Measurements from ENCODE around the gene LPAR6.

The LPAR6 gene

DNA sequence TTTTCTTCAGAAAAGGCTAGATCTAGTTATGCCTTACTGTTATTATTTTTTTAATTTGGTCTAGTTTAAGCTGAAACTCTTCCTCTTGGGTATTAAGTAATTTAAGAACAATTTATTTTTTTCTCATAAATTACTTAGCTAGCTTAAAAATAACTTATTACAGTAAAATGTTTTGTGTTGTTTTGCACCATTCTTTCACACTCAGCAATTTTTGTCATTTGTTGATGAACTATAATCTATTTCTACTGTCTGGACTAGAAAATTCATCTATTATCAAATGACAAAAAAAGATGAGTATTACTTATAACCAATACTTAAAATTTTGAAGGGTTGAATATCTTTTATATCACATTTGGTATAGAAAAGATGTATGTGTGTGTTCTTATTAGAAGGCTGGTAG is 1.6 kb upstream of the LPAR6 start:
- no peak for DNase-seq

- no peak for DNase-seq
Measured at GRCh38 chr13:48411841-48412531, 927 bp downstream of the LPAR6 start.

DNA sequence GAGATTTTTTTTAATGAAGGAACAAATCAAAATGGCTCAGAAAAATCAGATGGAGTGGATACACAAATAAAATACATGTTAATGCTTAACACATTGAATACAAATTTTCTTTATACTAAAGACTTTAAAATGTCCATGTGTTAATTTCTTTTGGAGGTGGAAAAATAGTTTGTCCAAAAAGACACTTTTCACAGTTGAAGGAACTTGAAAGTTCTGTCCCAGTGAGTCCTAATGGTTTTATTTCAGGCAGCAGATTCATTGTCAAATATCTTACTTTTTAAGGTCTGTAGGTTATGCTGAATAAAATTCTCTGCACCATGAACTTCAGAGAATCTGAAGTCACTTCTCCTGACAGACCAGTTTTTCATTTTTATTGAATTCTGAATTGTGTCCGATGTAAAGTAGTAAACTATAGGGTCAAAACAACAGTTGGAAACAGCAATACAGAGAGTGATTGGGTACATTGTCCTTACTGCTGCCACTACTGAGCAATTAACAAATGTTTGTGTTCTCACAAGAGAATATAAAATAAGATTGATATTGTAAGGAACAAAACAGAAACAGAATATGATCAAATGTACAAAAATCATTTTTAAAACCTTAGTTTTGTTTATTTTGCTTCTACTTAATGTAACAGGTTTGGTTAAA is 1.6 kb downstream of the LPAR6 start:
- DNase-seq = no peak

- DNase-seq = no peak
Measured at GRCh38 chr13:48410199-48410598, 2.7 kb downstream of the LPAR6 start.

- DNase-seq = no peak
Measured at GRCh38 chr13:48405875-48406274, 7.0 kb downstream of the LPAR6 start.

DNA sequence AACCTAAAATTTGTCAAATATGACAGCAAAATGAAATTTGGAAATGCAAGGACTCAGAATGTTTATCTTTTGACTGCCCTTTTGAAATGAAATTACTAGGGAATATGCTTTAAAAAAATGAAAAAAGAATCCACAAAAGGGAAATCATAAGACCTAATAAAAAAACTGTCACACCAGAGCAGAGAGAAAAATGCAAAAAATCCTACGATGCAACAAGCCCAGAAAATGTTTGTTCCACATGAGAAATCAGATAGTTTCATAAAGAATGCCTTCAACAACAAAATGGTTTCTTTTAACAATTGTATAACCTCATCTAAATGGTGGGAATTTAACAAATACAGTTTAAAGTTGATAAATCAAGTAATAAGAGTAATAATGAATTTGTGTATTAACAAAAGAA is 8.0 kb downstream of the LPAR6 start:
- no peak for DNase-seq

- DNase-seq = no peak
Measured at GRCh38 chr13:48403913-48404312, 9.0 kb downstream of the LPAR6 start.

GRCh38 chr13:48403151-48403631 is 9.7 kb downstream of the LPAR6 start:
- DNase-seq = no peak

DNA sequence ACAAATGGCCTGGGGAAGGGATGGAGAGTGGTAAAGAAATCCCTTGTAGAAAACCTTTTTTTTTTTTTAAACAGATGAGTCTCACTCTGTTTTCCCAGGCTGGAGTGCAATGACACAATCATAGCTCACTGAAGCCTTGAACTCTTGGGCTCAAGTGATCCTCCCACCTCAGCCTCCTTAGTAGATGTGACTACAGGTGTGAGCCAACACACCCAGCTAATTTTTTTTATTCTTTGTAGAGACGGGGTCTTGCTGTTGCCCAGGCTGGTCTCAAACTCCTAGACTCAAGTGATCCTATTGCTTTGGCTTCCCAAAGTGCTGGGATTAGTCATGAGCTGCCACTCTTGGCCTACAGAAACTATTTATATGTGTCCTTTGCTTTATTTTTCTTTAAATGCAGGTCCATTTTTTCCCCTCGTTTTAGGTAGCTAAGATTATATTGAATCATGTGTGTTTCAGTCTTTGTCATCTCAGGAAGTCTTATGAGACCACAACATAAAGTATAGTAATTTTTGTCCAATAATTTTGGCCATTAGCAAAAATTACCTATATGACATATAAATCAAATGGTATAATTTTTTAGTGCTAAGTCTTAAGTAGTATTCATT is 10.5 kb downstream of the LPAR6 start:
- DNase-seq = no peak

- DNase-seq = no peak
Measured at GRCh38 chr13:48401480-48401879, 11.4 kb downstream of the LPAR6 start.

DNA sequence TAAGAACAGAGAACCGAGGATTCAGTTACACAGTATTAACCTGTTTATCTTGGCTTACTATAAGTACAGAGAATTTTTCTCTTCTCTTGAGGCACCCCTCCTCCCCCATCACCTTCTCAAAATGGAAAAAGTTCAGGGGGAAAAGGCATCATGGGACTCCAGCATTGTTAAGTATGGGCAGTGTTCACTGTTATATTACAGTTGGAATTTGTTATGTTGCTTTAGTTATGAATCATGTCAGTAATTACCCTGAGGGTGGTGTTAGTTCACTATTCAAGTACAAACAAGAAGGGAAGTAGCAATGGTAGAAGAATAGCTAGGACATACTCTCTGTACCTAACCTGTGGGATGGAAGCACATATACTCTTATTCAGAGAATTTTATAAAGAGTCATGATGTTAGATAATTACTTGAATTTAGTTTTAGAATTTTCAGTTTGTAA is 12.0 kb downstream of the LPAR6 start:
- DNase-seq = no peak

DNA sequence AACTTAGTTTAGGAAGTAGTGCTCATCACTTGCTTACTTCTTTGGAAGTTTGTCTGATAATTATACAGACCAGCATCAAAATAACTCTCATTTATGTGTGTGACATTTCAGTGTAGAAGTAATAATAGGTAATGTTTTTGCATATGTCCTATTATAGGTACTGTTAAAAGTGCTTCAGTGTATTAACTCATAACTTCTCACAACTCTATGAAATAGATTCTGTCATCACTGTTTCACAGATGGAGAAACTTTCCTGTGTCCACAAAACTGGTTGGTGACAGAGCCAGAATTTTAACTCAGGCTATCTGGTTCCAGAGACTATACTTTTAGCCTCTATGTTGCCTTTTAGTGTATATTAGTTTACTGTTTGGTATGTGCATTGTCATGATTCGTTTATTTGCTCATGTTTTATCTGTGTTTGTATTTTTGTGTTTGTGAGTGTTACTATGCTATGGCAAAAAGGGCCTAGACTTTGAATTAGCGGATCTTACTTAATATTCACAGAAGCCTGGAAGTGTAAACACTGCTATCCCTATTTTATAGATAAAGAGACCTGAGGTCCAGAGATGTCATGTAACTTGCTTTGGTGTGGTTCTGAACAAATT is 12.7 kb downstream of the LPAR6 start:
- no peak for DNase-seq

- no peak for DNase-seq
Measured at GRCh38 chr13:48398450-48399095, 14.3 kb downstream of the LPAR6 start.

GRCh38 chr13:48397744-48398143 is 15.2 kb downstream of the LPAR6 start:
- DNase-seq = no peak

GRCh38 chr13:48393698-48394085 is 19.2 kb downstream of the LPAR6 start:
- no peak for DNase-seq

DNA sequence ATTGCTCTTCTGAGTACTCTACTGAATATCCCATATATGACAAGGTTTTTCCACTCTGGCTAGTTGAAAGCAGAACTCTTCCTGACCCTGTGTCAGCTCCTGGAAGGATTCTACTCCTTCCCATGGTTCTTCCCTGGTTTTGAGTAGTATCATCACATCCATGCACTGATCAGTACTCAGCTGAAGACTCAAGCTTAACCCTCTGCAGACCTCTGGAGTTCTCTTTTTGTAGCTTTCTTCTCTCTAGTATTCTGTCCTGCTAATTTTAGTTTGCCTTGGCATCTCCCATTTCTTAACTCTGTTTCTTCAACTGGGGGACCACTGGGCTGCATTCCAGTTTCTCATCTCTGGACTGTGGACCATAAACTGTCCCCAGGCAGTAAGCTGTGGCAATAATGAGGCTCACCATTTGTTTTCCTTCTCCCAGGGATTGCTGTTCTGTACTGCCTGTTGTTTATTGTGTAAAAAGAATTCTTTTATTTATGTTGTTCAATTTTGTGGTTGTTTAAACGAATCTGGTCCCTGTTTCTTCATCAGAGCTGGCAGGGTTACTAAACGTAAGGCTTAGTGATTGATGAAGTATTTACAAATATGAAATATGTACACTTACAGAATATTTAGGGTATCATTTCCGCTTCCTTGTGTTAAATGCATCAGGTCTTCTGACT is 19.7 kb downstream of the LPAR6 start:
- no peak for DNase-seq

GRCh38 chr13:48391257-48391656 is 21.7 kb downstream of the LPAR6 start:
- no peak for DNase-seq

DNA sequence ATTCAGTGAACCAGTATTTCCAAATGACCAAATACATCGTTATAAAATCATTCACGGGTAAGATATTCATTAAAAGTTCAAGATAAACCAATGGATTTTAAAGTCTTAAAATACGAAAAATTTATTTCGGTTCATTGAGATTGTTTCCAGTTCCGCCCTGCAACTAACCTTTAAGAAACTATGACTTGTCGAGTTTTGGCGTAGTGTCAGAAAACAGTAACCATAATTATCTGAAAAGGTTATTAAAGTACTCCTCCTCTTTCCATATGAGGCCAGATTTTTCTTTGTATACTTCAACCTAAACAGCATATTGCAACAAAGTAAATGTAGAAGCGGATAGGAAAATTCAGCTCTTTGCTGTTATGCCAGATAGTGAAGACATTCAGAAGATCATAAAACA is 26.1 kb downstream of the LPAR6 start:
- no peak for DNase-seq

DNA sequence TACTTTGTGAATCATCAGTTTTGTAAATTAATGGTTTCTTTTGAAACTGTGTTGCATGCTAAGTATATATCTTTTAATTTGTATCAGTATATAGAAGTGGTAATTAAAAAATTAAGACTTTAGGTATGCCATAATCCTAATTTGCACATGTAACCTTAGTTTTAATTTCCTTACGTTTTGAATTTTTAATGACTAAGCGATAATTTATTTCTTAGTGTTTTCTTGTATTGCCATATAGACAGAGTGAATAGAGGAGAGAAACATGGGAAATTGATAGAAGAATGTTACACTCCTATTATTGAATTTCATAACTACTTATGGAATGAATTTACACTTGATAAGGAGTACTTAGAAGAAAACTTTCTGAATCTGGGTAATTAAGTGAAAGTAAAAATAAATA is 29.5 kb downstream of the LPAR6 start:
- DNase-seq = no peak

- no peak for DNase-seq
Measured at GRCh38 chr13:48380581-48380980, 32.3 kb downstream of the LPAR6 start.

DNA sequence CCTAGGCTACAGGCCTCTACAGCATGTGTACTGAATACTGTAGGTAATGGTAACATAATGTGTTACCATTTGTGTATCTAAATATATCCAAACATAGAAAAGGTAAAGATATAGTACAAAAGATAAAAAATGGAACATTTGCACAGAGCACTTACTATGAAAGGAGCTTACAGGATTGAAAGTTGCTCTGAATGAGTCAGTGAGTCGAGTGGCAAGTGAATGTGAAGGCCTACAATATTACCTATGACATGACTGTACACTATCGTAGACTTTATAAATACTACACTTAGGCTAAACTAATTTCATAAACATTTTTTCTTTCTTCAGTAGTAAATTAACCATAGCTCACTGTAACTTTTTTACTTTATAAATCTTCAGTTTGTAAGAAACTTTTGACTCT is 35.1 kb downstream of the LPAR6 start:
- no peak for DNase-seq

GRCh38 chr13:48370815-48371214 is 42.1 kb downstream of the LPAR6 start:
- DNase-seq = no peak

DNA sequence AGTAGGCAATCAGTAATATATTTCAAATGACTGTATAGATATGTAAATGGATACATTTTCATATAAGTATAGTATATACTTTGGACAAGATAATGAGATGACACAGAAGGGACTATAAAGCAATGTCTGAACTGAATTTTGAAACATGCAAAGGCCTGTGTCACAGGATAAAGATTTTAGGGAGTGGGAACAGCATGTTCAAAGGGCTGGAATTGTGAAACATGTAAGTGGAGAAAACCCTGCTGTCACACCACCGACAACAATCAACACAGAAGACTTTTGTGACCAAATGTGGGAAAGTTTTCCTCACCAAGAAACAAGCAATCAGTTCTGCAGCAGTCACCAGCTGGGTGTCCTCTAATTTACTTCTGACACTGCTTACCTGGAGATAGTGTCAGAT is 42.9 kb downstream of the LPAR6 start:
- no peak for DNase-seq

Measured in GOT3 (cell line).